Loucy (cell line): ENCODE results near the gene DDX10.
A peak's percentile ranks its signal among the peaks of the same experiment; 100 is the strongest.

Experiments used
- H2AFZ ChIP-seq: fragments of 200-600 bp; sonication (generic); 2 replicates; pipeline ENCODE4 v1.6.0; 2016; ENCODE audit warnings: antibody characterized with exemption, mild to moderate bottlenecking, low read length, moderate library complexity
- H3F3A ChIP-seq: fragments of 200-600 bp; 2 replicates; pipeline ENCODE4 v1.6.0; 2016; ENCODE audit warnings: antibody characterized with exemption, low read depth, mild to moderate bottlenecking
- H3K27me3 ChIP-seq: fragments of 200-600 bp; sonication (generic); 2 replicates; pipeline ENCODE4 v1.6.1; 2014; ENCODE audit warnings: low read length, mild to moderate bottlenecking; ENCODE audit not compliant: insufficient read depth, poor library complexity, severe bottlenecking
- H3K36me3 ChIP-seq: fragments of 200-600 bp; sonication (generic); 2 replicates; pipeline ENCODE4 v1.6.1; 2016; ENCODE audit warnings: low read length; ENCODE audit not compliant: insufficient read depth
- H3K4me1 ChIP-seq: fragments of 200-600 bp; sonication (generic); 2 replicates; pipeline ENCODE4 v1.5.1; 2014; ENCODE audit warnings: low read length, mild to moderate bottlenecking; ENCODE audit not compliant: insufficient read depth, poor library complexity, severe bottlenecking
- H3K4me2 ChIP-seq: fragments of 200-600 bp; sonication (generic); 2 replicates; pipeline ENCODE4 v1.6.0; 2014; ENCODE audit warnings: antibody characterized with exemption, low read length, low read depth, mild to moderate bottlenecking; ENCODE audit not compliant: poor library complexity, severe bottlenecking
- H3K4me3 ChIP-seq: fragments of 200-600 bp; sonication (generic); 2 replicates; pipeline ENCODE4 v1.5.1; 2014; ENCODE audit warnings: low read length, mild to moderate bottlenecking, mixed read lengths; ENCODE audit not compliant: poor library complexity, severe bottlenecking
- H3K79me2 ChIP-seq: fragments of 200-600 bp; sonication (generic); 2 replicates; pipeline ENCODE4 v1.6.1; 2014; ENCODE audit warnings: low read length; ENCODE audit not compliant: insufficient read depth
- H3K9ac ChIP-seq: fragments of 200-600 bp; sonication (generic); 2 replicates; pipeline ENCODE4 v1.6.0; 2014; ENCODE audit warnings: mild to moderate bottlenecking, low read depth, low read length, moderate library complexity; ENCODE audit not compliant: poor library complexity, severe bottlenecking
- H3K9me2 ChIP-seq: fragments of 200-600 bp; sonication (generic); replicated peaks from 2 replicates; pipeline ENCODE4 v1.6.1; 2016; ENCODE audit warnings: low read depth, low read length, mixed read lengths
- H3K9me3 ChIP-seq: fragments of 200-600 bp; sonication (generic); 2 replicates; pipeline ENCODE4 v1.6.1; 2014; ENCODE audit warnings: mild to moderate bottlenecking, antibody characterized with exemption, low read length, low read depth; ENCODE audit not compliant: insufficient read depth
- H4K20me1 ChIP-seq: fragments of 200-600 bp; sonication (generic); 2 replicates; pipeline ENCODE4 v1.6.0; 2014; ENCODE audit warnings: antibody characterized with exemption, low read length, mild to moderate bottlenecking; ENCODE audit not compliant: insufficient read depth, poor library complexity, severe bottlenecking
- EZH2phosphoT487 ChIP-seq: fragments of 200-600 bp; IDR thresholded peaks from 2 replicates; pipeline ENCODE4 v1.6.1; 2018; ENCODE audit warnings: antibody characterized with exemption, mild to moderate bottlenecking, moderate library complexity, borderline replicate concordance
- TF ChIP-seq, protein P1 (sequence below): fragments of 200-600 bp; sonication (generic); conservative IDR thresholded peaks from 2 replicates; pipeline ENCODE4 v1.5.1; 2014; ENCODE audit warnings: mild to moderate bottlenecking, antibody characterized with exemption, low read length

The DDX10 gene

GRCh38 chr11:108906329-108906728 is 241.5 kb downstream of the DDX10 start:
- H3K27me3 ChIP-seq = no peaks in the 10 kb centered on the region
- H4K20me1 ChIP-seq = no peaks in the 10 kb centered on the region
- TF ChIP-seq EZH2phosphoT487 = no peak
- TF ChIP-seq, protein P1, sequence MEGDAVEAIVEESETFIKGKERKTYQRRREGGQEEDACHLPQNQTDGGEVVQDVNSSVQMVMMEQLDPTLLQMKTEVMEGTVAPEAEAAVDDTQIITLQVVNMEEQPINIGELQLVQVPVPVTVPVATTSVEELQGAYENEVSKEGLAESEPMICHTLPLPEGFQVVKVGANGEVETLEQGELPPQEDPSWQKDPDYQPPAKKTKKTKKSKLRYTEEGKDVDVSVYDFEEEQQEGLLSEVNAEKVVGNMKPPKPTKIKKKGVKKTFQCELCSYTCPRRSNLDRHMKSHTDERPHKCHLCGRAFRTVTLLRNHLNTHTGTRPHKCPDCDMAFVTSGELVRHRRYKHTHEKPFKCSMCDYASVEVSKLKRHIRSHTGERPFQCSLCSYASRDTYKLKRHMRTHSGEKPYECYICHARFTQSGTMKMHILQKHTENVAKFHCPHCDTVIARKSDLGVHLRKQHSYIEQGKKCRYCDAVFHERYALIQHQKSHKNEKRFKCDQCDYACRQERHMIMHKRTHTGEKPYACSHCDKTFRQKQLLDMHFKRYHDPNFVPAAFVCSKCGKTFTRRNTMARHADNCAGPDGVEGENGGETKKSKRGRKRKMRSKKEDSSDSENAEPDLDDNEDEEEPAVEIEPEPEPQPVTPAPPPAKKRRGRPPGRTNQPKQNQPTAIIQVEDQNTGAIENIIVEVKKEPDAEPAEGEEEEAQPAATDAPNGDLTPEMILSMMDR = no peak
- no peak overlapping the region for H2AFZ ChIP-seq
- no peaks in the 10 kb centered on the region for H3K9me2 ChIP-seq
- H3F3A ChIP-seq = no peaks in the 10 kb centered on the region
- H3K9me3 ChIP-seq = no peaks in the 10 kb centered on the region
- H3K9ac ChIP-seq = no peak overlapping the region
- no peaks in the 10 kb centered on the region for H3K36me3 ChIP-seq
- H3K4me3 ChIP-seq = no peak overlapping the region
- H3K79me2 ChIP-seq = no peaks in the 10 kb centered on the region
- H3K4me2 ChIP-seq = peak overlapping the region; percentile 17
- peaks cover 39% of the 10 kb centered on the region for H3K4me1 ChIP-seq

DNA sequence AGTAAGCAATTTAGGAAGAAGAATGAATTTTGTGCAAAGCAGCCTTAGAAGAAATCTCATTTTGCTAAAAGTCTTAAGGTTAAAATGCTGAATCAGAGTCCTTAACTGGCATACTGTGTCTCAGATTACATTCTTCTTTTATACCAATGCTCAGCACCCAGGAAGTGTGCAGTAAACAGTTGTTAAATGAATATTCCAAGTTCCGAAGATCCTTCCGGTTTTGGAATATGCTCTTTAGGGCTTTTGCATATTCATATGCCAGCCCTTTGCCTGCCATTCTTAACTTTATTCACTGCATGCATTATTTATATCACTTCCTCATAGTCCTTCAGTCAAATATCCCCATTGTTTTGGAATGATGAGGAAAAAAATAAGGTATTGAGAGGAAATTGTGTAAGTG is 242.0 kb downstream of the DDX10 start:
- Histone ChIP-seq H3K36me3 (no peaks in the 10 kb centered on the region), H4K20me1 (no peaks in the 10 kb centered on the region), H3K4me3 (no peak overlapping the region), H3F3A (no peaks in the 10 kb centered on the region), H3K9ac (no peak overlapping the region), H3K79me2 (no peaks in the 10 kb centered on the region), H3K9me2 (no peaks in the 10 kb centered on the region), H3K4me1 (peaks cover 39% of the 10 kb centered on the region), H3K4me2 (peak overlapping the region; percentile 17), H2AFZ (no peak overlapping the region), H3K27me3 (no peaks in the 10 kb centered on the region), H3K9me3 (no peaks in the 10 kb centered on the region)
- TF ChIP-seq, protein P1 = no peak
- no peak for TF ChIP-seq EZH2phosphoT487

GRCh38 chr11:108909041-108909440 is 244.2 kb downstream of the DDX10 start:
- no peak overlapping the region for H3K4me2 ChIP-seq
- no peaks in the 10 kb centered on the region for H4K20me1 ChIP-seq
- no peak overlapping the region for H3K4me3 ChIP-seq
- no peaks in the 10 kb centered on the region for H3K9me3 ChIP-seq
- no peaks in the 10 kb centered on the region for H3K79me2 ChIP-seq
- no peaks in the 10 kb centered on the region for H3F3A ChIP-seq
- H3K4me1 ChIP-seq = peaks cover 39% of the 10 kb centered on the region
- H3K9ac ChIP-seq = no peak overlapping the region
- TF ChIP-seq, protein P1 = no peak
- no peak for TF ChIP-seq EZH2phosphoT487
- no peaks in the 10 kb centered on the region for H3K9me2 ChIP-seq
- H3K27me3 ChIP-seq = no peaks in the 10 kb centered on the region
- no peak overlapping the region for H2AFZ ChIP-seq
- H3K36me3 ChIP-seq = no peaks in the 10 kb centered on the region
